ENCODE results near the gene POMT1.

- TF ChIP-seq CTCF (IDR thresholded peaks at IDR 0.05) (no peak), POLR2A (IDR thresholded peaks at IDR 0.05) (no peak), EP300 (IDR thresholded peaks at IDR 0.05) (no peak)
Observed at GRCh38 chr9:131523451-131524435, 21.0 kb downstream of the POMT1 start.
